Mesenteric fat pad (tissue), 1 donor: ENCODE data around the gene PEAK1. TPM values are rescaled to one million over a fixed set of nuclear protein-coding genes. Genes with fewer than 3 reads are reported as not detected.
"Not testable (repeated sequence)": the region's sequence is repeated elsewhere in the genome, so short reads cannot be mapped to it uniquely, and the experiment has no call there.

Experiments
- DNase-seq: peaks from one replicate; pipeline ENCODE4 v3.0.0-alpha.2; 2020; ENCODE audit warnings: low spot score
- total RNA-seq: library from RNA; stranded (reverse); fragmentation: NEBNext Ultra II Directional; extraction: Animal tissue kit (Norgen Biotek cat#: 25700); gene quantifications from one replicate; pipeline ENCODE4 v1.2.1, GENCODE V29; 2021
- donor health status: DM: yes; HTN: yes; CAD: no.

PEAK1 gene
- total RNA-seq, 1 donor from 2014 or later: 83.4 TPM

DNA sequence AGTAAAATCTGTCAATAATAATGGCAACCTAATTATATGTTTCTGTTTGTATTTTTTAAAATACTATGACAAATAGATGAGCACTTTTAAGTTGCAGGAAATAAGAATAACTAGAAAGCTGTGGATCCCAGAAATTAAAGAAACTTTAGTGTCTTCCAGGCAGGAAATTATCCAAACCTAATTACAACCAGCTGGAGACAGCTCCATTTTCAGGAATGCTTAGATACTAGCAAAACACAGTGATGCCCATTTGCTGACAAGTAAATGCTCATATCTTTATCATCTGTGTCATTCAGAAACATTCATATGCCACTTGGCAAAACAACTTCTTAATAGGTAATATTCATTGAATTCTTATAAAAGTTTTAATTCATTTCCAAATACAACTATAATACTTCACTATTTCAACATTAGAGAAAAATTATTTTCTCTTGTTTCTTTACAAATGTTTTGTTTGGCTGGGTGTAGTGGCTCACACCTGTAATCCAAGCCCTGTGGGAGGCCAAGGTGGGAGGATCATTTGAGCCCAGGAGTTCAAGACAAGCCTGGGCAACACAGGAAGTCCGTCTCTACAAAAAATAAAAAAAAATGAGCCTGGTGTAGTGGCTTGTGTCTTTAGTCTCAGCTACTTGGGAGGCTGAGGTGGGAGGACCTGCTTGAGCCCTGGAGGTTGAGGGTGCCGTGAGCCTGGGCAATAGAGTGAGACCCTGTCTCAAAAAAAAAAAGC, 179.9 kb downstream of the PEAK1 start:
- DNase-seq: no peak

DNA sequence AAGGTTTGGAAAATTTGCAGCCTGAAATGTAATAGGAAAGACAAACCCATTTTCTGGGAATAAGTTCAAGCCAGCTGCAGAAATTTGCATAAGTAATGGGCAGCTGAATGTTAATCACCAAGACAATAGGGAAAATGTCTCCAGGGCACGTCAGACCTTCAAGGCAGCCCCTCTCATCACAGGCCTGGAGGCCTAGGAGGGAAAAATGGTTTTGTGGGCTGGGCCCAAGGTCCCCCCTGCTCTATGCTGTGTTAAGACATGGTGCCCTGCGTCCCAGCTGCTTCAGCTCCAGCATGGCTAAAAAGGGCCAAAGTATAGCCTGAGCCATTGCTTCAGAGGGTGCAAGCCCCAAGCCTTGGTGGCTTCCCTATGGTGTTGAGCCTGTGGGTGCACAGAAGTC, 184.3 kb downstream of the PEAK1 start:
- DNase-seq: no peak

DNA sequence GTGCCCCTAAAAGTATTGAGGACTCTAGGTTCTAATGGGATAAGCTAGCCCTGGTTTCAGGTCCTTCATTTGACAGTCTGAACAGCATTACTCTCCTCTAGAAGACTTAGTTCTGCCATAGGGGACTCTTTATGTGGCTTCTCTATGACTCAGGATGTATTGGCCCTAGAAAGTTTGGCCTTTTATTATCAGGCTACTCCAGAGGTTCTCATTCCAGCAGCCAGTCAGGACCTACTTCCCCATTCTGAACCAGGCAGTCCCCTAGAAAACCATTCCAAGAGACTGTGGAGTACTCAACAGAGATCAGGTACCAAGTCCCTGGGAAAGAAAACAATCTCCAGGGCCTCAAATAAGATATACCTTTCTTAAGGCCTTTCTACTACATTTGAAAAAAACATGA, 191.1 kb downstream of the PEAK1 start:
- no peak for DNase-seq

DNA sequence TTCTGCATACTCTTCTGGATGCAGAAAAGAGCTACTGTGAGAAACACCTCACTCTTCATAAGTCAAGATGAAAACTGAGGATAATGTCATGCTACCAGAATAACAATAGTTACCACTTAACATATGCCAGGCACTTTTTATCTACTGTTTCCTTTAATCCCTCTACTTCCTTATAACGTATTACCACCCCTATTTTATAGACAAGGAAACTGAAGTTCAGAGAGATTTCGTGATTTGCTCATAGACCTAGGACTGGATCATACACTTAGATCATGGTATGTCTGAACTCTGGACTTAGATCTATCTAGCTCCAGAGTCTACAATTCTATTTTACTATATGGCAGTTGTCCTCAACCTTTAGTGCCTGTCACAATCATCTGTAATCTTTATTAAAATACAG, 193.3 kb downstream of the PEAK1 start:
- no peak for DNase-seq

DNA sequence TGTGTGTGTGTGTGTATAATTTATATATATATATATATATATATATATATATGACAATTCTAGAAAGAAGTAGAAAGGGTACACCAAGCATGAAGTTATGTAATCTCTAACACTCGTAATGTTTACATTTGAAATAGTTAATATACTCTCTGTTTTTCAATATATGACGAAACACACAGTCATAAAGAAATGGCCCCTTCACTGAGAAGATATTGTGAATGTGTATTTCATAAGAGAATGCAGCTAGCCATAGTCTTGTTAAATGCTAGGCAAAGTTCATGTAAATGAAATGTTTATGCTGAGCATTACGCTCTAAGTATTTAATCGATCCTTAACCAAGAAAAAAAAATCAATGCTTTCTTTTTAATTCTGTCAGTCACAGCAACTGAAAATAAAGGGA, 194.3 kb downstream of the PEAK1 start:
- DNase-seq: no peak

DNA sequence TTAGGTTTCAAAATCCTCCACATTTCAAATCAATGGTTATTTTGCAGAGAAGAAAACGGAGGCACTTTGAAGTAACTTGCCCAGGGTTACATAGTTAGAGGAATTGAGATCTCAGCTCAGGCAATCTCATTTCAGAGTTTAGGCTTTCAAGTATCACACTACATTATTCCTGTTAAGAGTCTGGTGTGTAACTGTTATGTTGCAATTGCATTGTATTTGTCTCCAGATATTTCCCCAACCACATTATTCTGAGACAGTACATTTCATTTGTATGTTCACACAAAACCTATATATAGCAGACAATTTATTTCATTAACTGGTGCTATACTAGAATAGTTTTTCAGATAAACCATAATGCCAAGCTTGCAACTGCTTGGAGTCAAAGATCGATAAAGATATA, 194.8 kb downstream of the PEAK1 start:
- DNase-seq: no peak

DNA sequence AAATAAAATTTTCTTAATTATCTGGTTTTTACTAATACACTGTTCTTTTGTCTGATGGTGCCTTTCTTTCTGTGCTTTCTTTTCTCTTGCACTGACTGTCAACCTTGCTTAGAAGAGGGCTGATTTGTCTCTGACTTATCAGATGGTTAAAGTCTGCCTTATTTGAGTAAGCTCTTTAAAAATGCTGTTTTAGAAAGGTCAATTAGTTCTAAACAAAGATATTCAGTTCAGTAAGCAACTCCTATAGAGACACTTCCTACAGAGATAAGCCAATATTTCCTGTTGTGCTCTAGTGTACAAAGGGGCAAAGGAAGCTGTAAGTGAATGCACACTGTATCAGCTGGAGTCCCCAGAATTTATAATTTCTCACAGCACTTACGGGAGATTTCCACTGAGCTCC, 195.6 kb downstream of the PEAK1 start:
- no peak for DNase-seq

DNA sequence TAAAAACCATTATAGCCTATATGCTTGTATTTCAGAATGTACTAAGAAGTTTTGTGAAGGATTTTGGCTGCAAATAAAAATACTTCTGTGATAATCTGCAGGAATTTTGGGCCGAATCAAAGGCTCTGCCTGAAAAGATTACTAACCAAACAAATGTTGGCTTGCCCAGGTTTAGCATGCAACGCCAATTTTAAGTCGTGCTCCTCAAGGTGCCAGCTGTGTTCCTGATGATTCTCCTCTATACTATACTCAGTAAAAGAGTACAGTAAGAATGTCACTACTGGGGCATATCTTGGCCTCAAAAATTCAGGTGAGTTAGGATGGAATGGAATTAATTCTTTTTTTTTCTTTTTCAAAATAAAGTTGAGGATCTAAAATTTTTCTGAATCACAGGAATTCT, 198.2 kb downstream of the PEAK1 start:
- no peak for DNase-seq

DNA sequence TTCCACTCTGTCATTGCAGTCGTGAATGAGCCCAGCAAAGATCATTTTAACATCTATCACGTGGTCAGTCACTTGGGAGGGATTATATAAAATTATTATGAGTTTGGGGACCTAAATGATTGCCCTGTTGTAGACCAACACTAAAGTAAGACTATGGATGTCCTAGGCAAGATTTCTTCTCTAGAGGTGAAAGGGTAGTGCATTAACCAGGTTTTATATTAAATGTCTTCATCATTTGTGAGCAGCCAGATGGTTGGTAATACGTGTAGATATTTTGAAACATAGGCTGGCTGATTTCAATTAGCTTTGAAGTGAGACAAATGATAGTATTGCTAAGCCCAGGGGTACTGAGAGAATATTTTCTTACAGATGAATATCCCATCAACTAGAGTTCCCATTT, 198.7 kb downstream of the PEAK1 start:
- no peak for DNase-seq

DNA sequence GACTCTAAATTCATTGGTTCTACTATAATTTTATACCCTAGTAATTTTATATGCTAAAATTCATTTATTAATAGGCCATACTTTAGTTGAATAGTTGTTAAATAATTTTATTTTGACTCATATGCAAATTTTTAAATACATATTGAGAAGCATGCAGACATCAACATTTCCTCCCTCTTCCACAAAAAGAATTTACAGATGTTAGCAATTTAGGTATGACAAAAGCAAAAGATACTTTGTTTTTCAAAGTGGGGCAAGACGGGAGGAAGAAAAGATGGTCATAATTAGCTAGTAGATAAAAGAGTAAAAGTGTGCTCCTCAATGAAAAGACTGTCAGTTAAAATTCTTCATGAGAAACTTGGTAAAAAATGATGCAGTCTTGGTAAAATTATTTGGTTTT, 200.1 kb downstream of the PEAK1 start:
- DNase-seq: no peak

DNA sequence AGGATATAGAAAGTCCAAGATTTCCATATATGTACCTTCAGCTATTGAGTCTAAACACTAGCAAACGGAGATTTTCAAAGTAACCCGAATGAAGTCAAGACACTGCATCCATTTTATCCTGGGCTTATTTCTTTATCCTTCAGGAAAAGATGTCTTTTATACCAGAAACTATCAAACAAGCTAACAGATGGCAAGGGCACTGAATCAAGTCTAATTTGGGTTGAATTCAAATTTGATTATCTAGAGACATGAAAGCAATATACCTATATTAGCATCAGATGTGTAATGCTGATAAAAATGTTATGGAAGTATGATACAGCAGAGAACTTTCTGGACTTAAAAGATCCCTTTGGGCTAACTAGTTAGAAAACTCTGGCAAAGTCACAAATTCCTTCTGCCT, 210.7 kb downstream of the PEAK1 start:
- DNase-seq: no peak

DNA sequence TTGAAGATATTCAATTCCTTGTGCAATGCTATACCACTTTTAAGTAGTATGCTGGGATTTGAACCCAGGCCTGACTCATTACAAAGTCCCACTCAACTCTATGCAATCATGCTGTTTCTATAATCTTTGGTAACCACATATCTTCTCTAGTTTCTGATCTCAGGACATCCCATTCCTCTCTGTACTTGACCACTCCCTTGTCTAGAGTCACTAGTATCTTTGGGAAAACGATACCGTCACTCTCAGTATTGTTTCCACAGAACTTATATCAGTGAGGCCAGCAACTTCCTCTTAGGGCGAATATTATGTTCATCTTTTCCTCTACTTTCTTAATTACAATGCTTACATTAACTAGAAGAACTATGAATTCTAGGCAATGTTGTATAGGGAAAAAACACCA, 211.7 kb downstream of the PEAK1 start:
- DNase-seq: no peak

DNA sequence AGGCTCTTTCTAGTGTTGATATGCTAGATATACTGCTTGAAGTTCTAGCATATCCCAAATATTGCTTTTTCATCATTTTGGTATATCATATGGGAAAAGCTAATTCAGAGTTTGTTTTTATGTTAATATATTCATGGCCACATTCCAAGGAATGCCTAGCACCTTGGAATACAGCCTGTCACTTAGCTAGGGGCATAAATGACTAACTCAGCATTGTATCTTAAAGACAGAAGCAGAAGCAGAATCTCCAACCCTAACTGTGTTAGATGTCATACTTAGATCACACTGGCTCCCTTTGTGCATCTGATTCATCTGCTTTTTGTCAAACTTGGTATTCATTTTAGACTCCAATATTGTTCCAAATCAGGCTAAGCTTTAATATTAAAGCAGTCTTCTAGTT, 218.2 kb downstream of the PEAK1 start:
- no peak for DNase-seq

DNA sequence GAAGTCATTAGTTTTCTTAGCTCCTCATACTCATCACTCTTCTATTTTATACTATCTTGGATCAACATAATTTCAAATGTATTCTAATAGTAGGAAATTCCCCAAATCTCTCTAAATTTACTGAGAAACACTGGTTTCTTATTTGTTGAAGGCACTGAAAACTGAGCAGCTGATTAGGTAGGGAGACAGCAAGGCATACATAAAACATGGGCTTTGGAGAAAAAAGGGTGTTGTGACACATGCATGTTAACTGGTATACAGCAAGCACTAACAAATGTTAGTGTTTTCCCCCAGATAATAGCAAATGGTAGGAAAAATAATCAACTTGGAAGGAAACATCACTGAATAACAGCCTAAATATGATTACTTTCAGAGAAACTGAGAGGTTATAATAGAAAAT, 223.5 kb downstream of the PEAK1 start:
- DNase-seq: no peak

DNA sequence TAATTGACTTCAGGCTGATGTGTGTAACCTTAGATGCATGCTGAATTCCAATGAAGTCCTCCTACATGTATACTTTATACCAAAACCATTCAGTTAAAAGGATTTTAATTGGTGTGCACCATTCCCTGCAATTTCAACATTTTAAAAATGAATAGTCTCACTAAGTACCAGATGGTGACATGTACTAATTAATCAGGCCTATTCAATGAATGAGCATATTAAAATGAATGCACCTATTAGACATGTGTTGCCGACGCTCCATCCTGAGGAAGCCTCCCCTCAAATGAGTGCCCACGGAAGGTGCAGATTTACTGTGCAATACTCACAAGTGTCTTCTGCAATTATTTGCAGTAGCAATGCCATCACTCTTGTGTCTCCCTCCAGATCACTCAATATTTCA, 224.3 kb downstream of the PEAK1 start:
- no peak for DNase-seq

DNA sequence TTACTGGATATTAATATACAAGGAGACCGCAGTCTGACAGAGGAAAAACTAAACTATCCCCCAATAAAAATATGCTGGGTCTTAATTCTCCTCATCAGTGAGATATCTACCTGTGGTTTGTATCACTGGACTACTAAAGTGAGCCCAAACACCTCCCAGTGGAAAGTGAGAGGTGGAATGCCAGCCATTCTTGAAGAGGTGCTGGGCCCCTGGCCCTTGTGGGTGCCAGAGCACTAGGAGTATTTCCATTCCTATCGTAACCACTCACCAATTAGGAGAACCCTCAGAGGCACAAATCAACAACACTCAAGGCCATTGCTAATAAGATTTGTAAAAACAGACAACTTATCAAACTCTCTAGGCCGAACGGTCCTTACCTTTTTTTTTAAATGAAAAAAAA, 227.5 kb downstream of the PEAK1 start:
- DNase-seq: no peak

DNA sequence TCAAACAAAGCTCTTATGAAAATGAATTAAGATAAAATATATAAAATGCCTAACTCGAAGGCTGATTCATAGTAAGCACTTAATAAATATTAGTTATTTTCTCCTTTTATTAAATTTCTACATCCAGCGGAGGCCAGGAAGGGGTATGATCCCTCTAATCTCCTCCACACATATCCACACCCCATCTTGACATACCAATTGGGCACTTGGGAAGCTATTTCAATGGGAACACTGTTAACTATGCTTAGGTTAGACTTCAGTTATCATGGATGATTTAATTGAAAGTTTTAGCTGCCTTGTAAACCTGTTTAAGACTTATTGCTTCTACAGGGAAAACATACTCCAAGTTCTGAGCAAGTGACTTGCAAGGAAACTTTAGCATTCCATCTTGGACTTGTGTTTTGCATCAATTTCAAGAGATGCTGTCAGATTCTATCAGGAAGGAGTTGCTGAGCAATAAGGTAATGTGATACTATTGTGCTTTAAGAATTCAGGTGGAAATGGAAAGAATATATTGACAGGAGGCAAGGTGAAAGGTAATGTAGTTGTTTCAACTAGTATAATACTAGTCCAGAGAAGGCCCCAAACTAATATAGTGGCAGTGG, 228.6 kb downstream of the PEAK1 start:
- DNase-seq: no peak

DNA sequence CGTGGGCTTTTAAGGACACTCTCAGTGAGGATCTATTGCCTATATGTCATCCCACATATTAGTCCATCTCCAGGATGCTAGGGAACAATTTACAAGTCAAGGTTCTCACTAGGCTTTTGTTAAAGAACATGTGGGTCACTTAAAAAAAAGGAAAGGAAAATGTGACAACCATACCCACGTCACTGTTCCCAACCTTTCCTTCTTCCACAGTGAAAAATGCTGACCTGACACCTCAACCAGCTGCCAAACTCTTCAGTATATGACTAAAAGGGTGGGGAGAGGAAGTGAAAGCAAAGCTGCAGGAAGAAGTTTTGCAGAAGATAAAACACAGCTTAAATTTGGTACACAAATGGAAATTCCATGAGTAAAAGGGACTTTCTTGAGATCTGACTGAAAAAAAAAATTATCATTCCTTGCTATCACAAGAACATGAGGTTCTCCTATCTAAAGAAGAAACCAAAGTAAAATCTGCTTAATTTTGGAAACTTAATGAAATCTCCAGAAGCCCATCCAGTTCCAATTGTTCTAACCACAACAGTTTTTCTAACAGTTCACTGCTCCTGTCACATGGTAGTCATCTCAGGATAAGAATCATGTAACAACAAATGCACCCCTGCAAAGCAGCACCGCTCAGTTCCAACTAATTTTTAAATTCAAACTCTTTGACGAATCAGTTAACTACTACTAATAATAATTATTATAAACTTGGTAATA, 232.0 kb downstream of the PEAK1 start:
- no peak for DNase-seq

DNA sequence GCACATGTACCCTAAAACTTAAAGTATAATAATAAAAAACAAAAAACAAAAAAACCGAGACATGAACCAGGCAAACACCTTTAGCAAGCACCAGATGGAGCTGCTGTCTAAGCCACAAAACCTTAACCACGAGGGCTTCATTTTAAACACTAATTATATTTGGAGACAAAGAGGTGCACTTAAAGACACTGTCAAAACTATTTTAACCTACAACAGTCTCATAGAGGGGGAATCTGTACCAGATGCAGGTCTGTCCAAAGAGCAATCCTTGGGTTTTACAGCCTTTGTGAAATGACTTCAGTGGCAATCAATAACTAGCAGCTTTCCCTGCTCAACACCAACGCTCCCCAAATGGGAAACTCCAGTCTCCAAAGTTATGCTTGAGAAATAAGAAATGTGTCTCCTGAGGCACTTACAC, 233.3 kb downstream of the PEAK1 start:
- DNase-seq: no peak

DNA sequence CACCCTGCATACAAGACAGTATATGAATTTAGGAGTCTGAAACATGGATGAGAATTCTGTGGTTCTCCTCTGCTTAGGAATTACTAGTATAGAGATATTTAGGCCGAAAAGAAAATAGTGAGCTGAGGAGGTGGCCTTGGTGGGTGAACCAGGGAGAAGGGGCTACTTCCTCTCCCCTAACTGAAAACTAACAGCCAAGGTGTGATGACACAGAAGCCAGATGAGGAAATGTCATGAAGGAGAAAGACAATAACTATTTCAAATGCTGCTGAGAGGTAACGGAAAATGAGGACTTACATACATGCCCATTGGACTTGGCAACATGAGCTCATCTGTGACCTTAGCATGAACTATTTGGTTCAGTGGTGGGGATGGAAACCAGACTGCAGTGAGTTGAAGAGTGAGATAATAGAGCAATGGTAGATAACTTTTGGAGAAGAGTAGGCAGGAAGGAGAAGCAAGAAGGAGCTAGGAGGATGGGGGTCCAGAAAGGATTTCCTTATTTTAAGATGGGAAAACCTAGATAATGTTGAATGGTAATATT, 234.6 kb downstream of the PEAK1 start:
- DNase-seq: no peak

DNA sequence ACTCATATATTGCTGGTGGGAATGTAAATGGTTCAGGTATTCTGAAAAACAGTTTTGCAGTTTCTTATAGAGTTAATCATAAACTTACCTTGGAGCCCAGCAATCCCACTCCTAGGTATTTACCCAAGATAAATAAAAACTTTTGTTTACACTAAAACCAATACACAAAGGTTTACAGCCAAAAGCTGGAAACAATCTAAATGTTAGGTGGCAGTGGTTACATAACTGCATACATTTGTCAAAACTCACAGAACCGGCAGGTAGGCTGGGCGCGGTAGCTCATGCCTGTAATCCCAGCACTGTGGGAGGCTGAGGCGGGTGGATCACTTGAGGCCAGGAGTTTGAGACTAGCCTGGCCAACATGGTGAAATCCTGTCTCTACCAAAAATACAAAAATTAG, 235.6 kb downstream of the PEAK1 start:
- not testable (repeated sequence) for DNase-seq

DNA sequence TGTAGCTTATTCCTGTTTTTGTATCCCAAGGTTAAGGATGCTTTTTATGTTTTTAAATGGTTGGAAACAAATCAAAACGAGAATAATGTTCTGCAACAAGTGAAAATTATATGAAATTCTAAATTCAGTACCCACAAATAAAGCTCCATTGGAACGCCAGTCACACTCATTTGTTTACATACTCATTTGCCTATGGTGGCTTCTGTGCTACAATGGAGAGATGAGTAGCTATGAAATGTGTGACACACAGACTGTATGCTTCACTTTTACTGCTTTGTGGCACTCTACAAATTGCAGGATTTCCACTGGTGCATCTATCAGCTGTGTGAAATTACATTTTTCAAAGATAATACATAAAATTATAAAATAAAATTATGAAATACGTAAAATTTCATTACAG, 236.8 kb downstream of the PEAK1 start:
- DNase-seq: no peak
